T-helper 9 cell (primary cell): ENCODE results near the gene PRR5.
"Not testable (repeated sequence)": the region's sequence is repeated elsewhere in the genome, so short reads cannot be mapped to it uniquely, and the experiment has no call there.

ENCODE experiments used
- DNase-seq: peaks from one replicate; pipeline ENCODE4 v3.0.0-alpha.2; 2020

The PRR5 gene

GRCh38 chr22:44676066-44676440, 26.0 kb upstream of the PRR5 start:
- not testable (repeated sequence) for DNase-seq

DNA sequence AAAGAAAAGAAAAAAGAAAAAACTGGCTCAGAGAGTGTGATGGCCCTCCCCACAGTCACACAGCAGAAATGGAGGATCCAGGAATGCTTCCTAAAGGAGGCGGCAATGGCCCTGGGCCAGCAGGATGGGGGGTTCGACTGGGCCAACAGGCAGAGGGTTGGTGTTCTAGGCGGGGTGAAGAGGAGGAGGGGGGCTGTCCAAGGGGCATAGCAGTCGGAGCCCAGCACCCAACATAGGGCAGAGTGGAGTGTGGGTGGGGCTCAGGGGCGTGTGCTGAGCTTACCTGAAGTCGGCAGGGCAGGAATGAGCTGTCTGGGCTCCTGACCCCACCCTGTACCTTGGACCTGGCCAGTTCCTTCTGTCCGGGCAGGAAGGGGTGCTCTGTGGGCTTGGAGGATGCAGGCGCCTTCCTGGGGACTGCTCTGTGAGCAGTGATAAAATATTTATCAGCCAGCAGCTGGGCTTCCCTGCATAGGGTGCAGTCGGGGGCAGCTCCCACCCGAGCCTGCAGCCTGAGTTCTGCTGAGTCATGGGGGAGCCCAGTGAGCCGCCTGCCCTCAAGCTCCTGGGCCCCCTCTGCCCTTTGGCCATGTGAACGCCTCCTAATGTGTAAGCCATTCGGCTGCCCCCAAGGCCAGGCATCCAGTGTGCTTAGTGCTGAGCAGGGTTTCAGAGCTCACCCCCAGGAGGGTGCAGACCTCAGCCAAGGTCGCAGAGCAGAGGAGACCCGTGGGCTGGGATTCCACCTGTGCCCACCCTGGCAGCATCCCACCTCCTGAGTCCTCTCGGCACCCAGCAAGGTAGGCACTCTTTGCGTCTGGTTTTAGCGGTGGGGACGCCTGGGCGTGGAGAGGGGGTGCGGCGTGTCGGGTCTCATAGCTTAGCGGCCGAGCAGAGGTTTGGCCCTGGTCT, 25.3 kb upstream of the PRR5 start:
- no peak for DNase-seq

- DNase-seq: no peak
These were observed 24.6 kb upstream of the PRR5 start for GRCh38 chr22:44677353-44677840.

DNA sequence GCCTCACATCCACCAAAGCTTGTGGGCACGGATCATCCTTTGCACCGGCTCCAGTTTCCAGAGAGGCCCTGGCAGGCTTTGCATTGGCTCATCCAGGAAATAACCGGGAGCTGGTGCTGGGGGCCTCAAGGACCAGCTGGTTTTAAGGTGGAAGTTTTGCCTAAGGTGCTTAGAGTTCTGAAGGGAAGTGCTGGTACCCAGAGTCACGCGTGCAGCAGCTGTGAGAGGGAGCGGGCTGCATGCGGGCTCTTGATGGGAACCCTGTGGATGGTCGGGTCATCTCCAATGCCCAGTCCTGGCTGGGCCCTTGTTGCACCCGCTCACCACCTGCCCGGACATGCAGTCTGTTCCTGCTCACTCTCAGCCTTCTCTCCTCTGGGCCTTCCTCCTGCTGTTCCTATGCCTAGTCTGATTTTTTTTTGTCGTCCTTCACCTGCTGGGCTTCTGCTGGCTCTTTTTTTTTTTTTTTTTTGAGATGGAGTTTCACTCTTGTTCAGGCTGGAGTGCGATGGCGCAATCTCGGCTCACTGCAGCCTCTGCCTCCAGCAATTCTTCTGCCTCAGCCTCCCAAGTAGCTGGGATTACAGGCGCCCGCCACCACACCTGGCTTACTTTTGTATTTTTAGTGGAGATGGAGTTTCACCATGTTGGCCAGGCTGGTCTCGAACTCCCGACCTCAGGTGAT, 24.0 kb upstream of the PRR5 start:
- no peak for DNase-seq

DNA sequence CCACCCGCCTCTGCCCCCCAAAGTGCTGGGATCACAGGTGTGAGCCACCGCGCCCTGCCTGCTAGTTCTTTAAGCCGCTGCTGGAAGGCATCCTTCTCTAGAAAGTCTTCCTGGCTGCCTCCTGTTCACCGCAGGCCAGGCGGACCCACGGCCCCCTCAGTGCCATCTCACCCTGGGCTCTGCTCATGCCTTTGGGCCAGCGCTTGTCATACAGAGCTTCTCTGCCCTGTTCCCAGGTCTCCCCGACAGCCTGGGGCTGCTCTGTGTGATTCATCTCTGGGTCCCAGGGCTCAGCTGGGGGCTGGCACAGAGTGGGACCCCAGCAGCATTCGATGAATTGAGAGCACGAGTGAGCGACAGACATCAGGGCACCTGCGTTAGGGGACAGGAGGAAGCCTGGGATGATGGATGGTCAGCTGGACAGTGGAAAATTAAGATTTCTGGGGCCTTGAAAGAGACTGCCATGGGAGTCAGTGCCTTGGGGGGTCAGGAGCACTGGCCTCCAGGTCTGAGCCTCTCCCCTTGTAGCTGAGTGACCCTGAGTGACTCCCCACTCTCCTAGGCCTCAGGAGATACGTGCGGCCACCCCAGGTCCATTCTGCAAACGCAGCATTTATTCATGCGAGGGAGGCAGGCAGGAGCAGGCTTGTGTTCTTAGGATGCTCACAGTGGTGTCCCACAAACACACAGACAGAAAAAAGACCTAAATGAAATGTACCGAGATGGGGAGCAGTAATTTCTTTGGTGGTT, 23.3 kb upstream of the PRR5 start:
- no peak for DNase-seq

DNA sequence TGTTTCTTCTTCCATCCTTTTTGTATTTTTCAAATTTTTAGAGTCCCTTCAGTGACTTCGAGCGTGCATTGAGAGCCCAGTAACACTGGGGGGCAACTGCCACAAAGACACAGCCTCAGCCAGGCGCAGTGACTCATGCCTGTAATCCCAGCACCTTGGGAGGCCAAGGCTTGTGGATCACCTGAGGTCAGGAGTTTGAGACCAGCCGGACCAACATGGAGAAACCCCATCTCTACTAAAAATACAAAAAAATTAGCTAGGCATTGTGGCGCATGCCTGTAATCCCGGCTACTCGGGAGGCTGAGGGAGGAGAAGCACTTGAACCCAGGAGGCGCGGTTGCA, 22.7 kb upstream of the PRR5 start:
- DNase-seq: not testable (repeated sequence)

DNA sequence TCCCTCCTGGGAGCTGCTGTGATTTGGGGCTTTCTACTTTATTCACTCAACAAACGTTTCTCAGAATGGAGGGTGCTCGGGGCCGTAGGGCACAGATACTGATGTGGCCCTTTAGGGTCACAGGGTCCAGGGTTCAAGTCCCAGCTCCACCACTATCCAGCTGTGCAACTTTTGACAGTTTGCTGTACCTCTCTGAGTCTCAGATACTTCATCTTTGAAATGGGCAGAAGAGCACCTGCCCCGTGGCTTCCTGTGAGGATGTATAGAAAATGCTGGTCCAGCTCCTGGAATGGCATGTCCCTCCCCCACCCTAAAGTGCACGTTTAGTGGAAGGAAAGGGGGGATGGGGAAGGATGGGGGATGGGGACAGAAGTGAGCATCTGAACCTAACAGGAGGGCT, 21.9 kb upstream of the PRR5 start:
- DNase-seq: no peak

- no peak for DNase-seq
These were observed 21.5 kb upstream of the PRR5 start for GRCh38 chr22:44680481-44680894.

GRCh38 chr22:44682556-44683168, 19.3 kb upstream of the PRR5 start:
- no peak for DNase-seq

GRCh38 chr22:44683237-44683636, 18.8 kb upstream of the PRR5 start:
- DNase-seq: no peak

DNA sequence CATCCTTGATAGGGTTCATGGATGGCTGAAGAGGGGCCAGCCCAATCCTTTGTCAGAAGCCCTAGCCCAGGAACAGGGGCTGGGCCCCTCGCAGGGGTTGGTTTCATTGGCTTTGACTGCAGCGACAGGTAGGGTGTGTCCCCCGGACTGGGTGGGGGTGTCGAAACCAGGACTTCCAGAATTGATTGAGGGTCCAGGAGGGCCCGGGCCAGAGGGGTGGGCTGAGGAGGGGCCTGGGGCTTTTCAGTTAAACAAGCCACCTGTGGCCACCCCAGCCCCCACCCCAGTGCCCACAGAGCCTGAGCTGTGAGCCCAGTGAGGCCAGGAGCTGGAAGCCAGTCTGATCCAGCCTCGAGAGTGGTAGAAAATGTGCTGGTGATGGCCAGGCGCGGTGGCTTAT, 18.1 kb upstream of the PRR5 start:
- no peak for DNase-seq

DNA sequence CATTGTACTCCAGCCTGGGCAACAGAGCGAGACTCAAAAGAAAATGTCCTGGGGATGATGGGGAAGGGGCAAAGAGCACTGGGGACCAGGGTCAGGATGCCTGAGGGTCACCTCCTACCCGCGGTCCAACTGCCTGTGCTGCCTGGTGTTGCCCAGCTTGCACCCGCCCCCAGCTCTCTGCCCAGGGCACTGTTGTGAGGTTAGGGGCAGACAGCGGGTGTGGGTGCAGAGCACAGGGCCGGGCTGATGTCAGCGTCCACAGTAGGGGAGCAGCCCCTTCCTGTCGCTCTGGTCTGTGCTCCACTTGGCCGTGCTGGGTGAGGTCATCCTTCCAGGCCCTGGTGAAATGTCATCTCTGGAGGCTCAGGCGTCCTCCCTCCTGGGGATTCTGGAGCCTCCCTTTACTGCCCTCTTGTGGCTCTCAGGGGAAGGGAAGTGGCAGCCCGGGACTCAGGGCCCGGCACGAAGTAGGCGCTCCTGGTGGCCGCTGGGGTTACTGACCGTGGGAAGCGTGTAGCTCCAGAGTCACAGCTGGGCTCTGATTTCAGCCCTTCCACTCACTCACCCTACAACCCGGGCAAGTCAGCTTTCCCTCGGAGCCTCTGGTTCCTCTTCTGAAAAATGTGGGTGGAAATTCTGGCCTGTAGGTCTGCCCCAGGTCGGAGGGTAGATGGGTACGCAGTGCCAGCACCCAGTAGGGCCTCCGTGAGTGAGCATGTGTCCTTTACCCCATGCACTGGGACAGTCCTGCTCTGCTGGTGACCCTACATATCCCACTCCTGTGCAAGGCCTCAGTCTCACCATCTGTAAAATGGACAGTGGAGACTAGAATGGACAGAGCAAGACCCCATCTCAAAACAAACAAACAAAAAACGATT, 17.3 kb upstream of the PRR5 start:
- peak; percentile 75 for DNase-seq

- peak; percentile 65 for DNase-seq
These were observed 16.5 kb upstream of the PRR5 start for GRCh38 chr22:44685384-44686056.

GRCh38 chr22:44686873-44687600, 15.0 kb upstream of the PRR5 start:
- no peak for DNase-seq

DNA sequence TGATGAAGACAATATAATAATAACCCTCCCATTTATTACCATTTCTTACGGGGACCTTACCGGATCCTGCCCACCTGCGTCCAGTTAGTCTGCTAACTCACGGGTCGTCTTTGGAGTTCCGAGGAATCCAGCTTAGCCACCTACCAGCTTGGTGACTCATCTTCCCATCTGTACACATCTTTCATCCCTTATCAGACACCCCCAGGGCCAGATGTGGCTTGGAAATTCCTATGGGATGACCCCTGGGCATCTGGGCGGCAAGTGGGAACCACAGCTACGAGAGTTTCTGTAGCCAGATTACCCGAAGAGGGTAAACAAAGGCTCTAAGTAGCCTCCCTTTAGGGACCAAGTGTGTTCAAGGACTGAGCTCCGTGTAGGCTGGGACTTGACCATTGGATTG, 12.8 kb upstream of the PRR5 start:
- no peak for DNase-seq

GRCh38 chr22:44689915-44690524, 12.0 kb upstream of the PRR5 start:
- DNase-seq: no peak

- no peak for DNase-seq
These were observed 10.0 kb upstream of the PRR5 start for GRCh38 chr22:44691796-44692661.

DNA sequence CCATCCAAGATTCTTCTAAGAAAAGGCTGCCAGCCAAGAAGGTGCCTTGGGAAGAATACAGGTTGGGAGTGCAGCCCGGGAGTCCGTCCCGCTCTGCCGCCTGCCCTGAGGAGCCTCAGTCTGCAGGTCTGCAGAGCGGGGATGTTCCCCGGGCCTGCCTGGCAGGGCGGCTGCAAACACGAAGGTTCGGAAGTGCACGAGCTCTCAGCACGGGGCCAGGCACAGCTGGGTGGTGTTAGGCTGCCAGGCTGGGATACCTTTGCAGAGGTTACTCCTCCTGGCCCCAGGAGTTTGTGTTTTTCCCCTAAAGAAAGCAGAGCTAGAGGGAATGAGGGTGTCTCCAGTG, 9.4 kb upstream of the PRR5 start:
- DNase-seq: no peak

DNA sequence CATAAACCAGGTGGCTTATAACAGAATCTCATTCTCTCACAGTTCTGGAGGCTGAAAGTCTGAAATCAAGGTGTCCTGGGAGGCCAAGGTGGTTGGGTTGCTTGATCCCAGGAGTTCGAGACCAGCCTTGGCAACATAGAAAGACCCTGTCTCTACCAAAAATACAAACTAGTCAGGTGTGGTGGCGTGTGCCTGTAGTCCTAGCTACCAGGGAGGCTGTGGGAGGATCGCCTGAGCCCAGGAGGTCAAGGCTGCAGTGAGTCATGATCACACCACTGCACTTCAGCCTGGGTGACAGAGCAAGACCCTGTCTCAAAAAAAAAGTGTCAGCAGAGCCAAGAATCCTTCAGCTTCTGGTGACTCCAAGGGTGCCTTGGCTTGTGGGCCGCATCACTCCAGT, 8.9 kb upstream of the PRR5 start:
- no peak for DNase-seq
